GM18907 (cell line): ENCODE results near the gene ABLIM2.

Experiments
- ATAC-seq: cut with Tn5 transposase; IDR thresholded peaks from one replicate; pipeline ENCODE4 v1.9.1; 2021; ENCODE audit warnings: mild to moderate bottlenecking, moderate library complexity; ENCODE audit not compliant: unreplicated experiment

ABLIM2 gene

GRCh38 chr4:8123389-8123788 lies 35.2 kb downstream of the ABLIM2 start:
- ATAC-seq: no peak

- ATAC-seq: no peak
Observed at GRCh38 chr4:8122746-8123145, 35.9 kb downstream of the ABLIM2 start.

DNA sequence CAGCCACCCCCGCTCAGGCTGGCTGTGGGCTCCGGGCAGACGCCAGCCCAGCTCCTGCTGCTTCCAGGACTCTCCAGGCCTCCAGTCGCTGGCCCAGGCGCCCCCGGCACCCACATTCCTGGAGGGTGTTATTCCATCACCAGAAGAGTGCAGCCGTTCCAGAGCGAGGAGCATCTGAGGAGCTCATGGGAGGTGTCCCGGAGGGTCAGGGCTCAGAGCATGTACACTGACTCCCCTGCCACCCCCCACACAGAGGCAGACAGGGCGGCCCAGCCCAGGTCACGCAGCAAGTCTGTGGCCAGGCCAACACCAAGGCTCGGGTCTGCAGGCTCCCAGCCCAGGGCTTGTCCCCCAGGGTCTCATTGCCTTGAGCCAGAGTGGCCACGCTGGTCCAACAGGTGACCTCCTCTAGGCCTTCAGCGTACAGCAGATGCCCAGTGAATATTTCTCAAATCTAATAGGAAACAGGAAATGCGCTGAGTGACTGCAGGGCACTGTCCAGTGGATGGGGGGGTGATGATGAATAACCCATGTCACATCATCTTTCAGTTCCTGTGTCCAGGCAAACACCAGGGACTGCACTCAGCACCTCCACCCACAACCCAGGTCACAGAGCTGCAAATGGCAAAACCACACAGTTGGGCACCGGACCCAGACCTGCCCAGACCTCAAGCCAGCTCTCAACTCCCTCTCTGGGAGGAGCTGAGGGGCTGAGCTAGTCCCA lies 37.2 kb downstream of the ABLIM2 start:
- ATAC-seq: no peak

GRCh38 chr4:8120501-8120900 lies 38.1 kb downstream of the ABLIM2 start:
- ATAC-seq: no peak

DNA sequence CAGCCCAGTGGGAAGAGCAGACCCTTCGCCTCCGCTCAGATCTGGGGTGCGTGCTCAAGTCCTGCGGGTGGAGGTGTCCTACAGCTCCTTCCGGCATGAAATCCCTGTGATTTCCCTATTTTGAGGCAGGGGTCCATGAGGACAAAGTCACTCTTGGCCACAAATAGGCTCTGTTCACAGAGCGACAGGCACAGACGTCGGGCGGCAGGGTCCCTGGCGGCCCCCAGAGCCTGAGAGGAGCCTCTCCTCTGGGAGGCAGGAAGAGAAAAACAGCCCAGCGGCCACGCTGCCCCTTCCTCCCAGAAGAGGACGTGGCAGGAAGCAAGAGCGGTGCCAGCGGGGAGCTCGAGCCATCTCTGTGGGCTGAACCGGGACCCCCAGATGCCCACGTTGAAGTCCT lies 38.7 kb downstream of the ABLIM2 start:
- no peak for ATAC-seq

DNA sequence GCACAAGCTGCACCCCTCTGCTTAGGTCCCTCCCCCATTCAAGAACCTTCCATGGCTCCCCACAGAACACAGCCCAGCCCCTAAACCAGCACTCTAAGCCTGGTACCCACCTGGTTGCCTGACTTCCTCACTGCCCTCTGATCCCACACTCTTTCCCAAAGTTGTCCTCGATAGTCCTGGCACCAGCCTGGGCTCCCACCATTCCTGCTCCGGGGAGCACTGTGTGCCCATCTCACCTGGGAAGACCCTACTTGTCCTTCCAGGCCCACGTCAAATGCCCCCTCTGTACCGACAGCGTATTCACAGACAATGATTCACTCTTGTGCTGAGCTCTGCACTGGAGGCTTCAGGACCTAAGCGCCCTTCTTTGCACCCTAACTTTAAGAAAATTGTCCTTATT lies 40.1 kb downstream of the ABLIM2 start:
- no peak for ATAC-seq

DNA sequence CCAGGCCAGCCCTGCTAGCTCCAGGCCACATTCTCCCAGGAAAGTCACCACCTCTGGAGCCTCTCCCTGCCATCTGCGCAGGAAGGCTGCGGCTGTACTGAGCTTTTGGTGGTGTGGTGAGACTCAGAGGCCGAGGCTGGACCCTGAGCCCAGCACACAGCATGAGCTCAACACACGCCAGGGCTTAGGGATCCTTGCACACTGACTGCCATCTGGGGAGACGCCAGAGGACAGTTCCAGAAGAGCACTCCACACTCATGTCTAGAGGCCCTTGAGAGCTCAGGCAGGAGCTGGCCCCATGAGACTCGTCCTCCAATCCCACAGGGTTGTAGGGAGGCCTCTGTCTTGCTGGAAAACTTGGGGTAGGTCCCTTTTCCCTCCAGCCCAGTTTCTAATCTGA lies 40.6 kb downstream of the ABLIM2 start:
- ATAC-seq: no peak

- ATAC-seq: no peak
Observed at GRCh38 chr4:8117278-8117682, 41.3 kb downstream of the ABLIM2 start.

GRCh38 chr4:8115916-8116315 lies 42.7 kb downstream of the ABLIM2 start:
- ATAC-seq: no peak

GRCh38 chr4:8115203-8115520 lies 43.5 kb downstream of the ABLIM2 start:
- no peak for ATAC-seq

- no peak for ATAC-seq
Observed at GRCh38 chr4:8114456-8115202, 44.0 kb downstream of the ABLIM2 start.

DNA sequence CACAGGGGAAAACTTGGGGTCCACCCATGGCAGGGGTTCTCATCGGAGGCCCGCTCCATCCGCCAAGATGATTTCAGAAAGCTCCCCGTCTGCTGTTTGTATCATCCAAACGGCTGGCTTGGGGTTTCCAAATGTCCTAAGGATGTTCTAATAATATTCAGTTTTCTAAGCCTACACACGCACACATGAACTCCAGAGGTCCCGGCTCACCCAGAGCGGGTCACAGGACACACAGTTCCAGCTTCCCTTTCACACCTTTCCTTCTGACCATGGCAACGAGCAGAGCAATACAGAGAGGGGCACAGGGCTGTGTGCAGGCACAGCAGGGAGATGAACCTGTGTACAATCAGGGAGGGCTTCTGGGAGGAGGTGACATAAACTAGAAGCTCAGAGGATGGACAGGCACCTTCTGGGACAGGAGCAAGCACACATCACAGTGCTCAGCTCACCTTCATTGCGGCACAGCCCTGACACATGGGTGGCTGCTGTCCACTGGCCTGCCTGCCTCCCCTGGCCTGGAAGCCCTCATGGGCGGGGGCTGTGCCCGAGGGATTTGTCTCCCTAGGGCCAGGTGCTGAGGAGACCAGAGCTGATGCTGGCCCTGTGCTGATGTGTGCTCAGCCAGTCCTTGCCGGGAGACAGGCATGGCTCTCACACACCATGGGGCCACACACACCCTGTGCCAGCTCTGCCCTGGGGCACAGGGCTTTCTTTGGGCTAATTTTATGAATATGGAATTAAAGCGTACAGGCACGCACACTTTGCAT lies 44.8 kb downstream of the ABLIM2 start:
- no peak for ATAC-seq

GRCh38 chr4:8112672-8113071 lies 45.9 kb downstream of the ABLIM2 start:
- no peak for ATAC-seq

DNA sequence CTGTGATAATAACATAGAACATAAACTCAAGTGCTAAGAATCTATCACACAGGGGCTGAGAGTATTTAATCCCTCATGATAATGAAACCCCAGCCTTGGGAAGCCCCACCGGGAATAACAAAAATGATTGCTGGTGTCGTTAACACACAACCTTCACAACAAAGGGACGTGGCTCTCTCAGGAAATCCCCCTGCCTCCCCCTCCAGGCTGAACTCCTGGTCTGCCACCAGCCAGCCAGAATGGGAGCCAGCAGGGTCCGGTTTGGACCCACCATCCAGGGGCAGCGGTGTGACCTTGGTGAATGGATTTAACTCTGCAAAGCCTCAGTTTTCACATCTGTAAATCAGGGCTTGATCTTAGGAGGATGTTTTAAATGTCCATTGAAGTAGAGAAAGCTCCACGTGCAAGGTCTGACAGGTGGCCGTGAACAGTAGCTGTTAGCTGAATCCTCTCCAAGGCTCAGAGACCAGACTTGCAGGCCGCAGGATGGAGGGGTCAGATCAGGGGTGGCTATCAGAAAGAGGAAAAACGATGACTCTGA lies 46.5 kb downstream of the ABLIM2 start:
- ATAC-seq: no peak

DNA sequence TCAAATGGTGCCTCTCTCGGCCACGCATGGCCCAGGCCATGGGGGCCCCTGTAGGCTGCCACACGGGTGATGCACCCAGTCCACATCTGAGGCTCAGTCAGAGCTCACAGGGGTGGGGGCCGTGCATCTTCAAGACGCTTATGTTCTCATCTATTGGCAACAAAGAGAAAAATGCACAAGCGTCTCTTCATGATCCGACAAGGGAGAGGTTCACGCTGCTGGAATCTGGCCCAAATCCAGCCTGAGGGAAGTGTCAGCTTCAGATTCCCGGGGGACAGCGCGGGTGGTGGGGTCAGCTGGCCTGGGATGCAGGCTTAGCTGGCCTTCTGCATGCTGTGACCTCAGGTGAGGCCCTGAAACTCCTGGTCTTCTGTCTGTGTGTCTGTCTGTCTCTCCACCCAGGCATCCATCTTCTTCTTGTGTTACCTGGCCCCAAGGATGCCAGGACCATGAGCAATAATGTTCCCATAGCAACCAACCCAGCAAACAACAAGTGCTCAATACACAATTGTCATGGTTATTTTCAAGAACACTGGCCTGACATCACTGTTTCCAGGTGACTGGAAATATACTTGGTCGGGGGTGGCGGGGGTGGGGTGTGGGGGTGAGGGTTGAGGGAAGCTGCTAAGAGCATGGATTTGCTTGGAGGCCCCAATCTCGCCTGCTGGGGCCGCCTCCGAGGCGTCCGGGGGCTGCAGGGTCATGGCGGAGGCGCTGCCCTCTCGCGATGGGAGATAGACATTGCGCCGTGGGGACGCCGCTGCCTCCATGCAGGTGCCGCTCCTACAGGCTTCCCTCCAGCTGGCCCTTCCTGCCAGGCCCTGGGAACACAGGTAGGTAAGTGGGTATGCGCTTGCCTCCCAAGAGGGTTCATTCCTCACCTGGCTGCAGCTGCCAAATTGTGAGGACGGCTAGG lies 48.3 kb downstream of the ABLIM2 start:
- ATAC-seq: no peak

GRCh38 chr4:8109406-8110065 lies 49.1 kb downstream of the ABLIM2 start:
- ATAC-seq: no peak

GRCh38 chr4:8108991-8109390 lies 49.6 kb downstream of the ABLIM2 start:
- no peak for ATAC-seq

- no peak for ATAC-seq
Observed at GRCh38 chr4:8108261-8108660, 50.4 kb downstream of the ABLIM2 start.

GRCh38 chr4:8107146-8107657 lies 51.4 kb downstream of the ABLIM2 start:
- ATAC-seq: no peak
